Measurements from ENCODE around the gene IP6K3.

The IP6K3 gene, protein sequence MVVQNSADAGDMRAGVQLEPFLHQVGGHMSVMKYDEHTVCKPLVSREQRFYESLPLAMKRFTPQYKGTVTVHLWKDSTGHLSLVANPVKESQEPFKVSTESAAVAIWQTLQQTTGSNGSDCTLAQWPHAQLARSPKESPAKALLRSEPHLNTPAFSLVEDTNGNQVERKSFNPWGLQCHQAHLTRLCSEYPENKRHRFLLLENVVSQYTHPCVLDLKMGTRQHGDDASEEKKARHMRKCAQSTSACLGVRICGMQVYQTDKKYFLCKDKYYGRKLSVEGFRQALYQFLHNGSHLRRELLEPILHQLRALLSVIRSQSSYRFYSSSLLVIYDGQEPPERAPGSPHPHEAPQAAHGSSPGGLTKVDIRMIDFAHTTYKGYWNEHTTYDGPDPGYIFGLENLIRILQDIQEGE

DNA sequence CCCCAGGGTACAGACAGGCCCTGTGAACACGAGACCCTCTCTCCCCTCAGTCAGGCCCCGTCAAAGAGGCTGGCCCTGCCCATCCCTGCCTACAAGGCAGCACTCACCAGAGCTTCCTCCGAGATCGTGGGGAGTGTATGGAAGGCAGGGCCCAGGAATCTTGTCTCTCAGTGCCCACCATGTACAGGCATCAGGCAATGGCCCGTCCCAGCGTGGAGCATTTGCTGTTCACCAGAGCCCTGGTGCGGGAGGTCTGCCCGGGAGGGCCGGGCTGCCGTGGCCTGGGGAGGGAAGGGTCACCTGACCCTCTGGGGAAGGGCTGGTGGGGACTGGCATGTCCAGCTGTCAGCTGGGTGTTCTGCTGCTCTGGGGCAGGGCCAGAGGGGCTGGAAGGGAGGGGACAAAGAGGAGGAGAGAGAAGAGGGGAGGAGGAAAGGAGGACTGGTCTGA, at the start of gene IP6K3:
IP6K3 (minus strand) TSS at position 255 of the 450 bp plus-strand sequence. CDS start 11,429 bp downstream, outside the sequence.
- DNase-seq: no peak

DNA sequence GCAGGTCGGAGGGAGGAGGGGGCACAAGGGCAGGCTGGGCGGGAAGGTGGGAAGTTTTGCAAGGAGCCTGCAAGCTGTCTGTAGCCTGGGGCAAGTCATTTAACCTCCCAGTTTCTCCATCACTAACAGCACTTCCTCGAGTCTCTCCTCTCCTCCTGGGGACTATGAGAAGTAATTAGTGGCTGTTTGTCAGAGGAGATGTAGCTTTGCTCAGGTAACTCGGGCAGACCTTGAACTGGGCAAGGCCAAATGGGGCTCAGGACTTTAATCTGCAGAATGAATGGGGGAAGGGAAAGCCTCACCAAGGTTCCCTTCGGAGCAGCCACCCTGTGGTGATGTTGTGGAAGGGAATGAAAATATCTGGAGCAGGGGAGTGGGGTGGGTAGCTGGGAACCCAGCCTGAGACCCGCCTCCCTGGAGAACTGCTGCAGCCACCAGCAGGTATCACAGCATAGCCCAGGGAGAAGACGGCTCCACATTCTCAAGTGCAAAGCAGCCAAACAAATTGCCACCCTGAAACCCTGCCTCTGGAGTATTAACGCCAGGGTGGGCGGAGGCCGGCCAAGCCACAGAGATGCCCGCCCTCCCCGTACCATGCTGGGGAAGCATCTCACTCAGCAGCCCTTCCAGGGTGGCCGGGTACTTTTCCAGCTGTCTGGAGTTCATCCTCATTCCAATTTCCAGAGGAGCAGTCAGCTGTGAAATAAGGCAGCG, 48.4 kb upstream of the IP6K3 start:
- no peak for DNase-seq

DNA sequence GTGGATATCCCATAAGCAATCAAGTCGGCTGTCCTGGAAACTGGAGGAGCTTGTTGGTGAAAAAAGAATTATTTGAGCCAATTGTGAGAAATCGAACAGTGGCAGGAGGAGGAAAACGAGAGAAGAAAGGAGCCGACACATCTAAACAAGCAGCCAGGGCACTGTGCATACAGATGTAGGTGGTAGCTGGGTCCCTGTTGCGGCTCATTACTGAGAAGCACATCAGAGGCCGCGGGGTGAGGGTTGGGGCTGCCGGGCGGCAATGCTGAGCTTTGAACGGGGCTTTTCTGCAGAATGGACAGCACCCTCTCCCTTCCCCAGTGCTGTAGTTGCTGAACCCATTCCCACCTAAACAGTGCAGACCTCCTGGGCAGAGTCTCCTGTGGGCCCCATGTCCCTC, 46.3 kb upstream of the IP6K3 start:
- DNase-seq: no peak

DNA sequence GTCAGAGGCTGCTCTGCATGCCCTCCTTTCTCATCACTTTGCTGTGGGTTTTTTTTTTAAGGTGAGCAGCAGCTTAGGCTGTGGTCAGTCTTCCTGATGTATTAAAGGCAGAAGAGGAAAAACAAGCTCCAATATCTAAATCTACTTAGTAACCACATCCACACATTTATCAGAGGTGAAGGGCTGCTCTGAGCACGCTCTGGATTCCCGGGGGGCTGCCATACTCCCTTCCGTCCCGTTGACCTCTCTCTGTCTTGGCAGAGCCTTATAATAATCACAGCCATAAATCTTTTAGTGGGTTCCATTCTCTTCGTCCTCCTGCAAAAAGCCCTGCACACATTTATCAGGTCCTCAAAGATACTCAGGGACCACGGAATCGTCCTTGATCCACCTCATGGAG, 44.9 kb upstream of the IP6K3 start:
- no peak for DNase-seq

DNA sequence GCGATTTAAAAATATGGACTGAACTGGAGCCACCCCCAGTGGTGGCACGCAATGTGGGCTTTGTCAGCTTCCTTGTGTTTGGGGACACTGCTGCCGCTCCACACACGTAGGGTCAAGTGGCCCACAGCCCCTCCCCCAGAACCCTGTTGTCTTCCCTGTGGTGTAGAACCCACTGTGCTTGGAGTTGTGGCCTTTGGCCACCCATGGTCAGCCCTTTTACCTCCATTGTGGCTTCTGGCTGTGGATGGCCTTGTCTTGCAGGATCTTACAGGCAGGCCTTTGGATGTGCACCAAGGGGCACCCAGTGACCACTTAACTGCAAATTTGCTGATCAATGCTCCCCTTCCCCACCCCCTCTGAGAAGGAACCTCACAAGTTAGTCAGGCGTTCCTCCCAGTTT, 44.2 kb upstream of the IP6K3 start:
- DNase-seq: no peak

- DNase-seq: no peak
Observed at GRCh38 chr6:33790379-33790778, 43.7 kb upstream of the IP6K3 start.

DNA sequence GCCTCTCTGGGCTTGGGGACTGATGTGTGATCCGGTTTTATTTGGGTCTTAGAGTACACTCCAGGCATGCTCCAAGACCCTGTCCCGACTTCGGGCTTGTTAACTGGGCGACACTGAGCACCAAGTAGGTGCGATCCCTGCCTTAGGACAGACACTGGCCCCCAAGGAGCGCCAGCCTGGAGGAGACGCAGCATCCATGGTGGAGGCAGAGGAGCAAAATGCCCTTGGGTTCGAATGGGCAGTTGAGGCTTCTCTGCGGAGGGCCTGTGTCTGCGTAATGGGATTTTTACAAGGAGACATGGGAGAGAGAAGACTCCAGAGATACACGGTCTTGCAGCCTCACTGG, 42.8 kb upstream of the IP6K3 start:
- DNase-seq: no peak

DNA sequence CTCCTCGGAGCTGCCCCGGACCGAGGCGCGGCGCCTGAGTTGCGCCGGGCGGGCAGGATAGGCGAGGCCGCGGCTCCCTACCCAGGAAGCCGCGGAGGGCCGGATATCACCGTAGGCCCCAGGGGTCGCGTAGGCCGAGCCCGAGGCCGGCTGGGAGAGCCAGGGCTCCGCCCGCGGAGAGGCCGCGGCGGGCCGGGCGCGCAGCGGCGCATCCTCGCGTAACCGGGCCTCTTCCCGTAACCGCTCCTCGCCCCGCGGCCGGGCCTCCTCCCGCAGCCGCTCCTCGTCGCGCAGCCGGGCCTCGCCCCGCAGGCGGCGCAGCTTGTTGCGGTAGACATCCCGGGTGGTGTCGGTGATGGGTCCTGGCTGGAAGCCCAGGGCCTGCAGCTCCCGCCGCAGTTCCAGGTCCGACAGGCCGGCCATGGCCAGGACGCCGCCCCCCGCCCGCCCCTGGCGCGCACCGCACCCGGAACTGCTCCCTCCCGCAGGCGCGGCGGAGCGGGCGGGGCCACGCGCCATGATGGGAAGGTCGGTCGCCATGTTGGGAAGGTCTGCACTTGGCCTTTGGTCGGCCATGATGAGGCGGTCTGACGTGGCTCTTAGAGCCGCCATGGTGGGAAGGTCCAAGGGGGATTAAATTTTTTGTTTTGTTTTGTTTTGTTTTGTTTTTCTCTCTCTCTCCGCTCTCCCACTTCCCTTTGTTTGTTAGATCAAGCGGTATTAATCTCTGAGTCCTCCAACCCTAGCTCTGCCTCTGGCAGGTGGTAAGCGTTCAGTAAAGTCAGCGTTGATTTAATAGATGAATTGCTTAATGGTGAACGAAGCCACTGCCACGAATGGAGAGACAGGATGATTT, 42.2 kb upstream of the IP6K3 start, which contains the start of gene LEMD2:
LEMD2 (minus strand) TSS at position 437 of the 856 bp plus-strand sequence; CDS start at position 423, 14 bp downstream.
- peak; percentile 53 for DNase-seq

- DNase-seq: no peak
Observed at GRCh38 chr6:33787954-33788693, 41.4 kb upstream of the IP6K3 start.

DNA sequence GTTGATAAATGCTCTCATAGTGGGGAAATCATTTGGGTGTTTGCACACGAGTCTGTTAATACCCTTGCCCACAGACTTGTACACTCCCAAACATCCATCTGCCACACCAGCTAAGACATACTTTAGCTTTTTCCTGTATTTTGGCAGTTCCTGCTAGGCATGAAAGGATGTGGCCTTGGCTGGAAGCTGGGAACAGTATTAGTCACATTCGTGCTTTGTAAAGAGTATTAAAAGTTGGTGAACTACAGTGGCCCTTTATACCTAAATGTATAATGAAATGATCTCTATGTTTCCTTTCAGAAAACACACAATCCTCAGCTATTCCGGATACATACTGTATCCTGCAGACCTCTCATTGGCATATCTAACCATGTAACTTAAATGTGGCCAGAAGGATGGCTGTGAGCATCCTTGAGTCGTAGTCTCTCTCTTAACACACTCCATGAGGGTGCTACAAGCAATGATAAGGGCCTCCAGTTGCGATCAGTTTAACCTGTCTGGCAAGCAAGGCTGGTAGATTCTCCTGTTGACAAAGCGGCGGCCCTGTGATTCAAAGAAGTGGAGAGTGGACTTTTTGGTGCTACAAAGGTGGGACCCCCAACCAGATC, 40.7 kb upstream of the IP6K3 start:
- no peak for DNase-seq

DNA sequence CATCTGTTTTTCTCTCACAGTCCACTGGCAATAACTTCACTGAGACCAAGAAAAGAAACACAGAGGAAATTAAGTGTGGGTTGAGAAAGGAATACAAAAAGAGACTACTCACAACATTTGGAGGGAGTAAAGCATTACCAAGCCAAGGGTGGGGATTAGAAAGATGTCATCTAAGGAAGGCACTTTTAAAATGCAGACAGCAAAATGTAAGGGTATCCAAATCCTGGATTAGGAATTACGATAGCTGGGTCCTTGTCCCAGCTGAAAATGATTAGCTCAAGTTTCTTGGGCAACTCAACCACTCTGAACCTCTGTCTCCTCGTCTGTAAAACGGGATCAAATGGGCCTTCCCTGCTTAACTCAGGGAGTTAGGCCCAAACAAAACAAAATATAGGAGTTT, 40.0 kb upstream of the IP6K3 start:
- DNase-seq: no peak

DNA sequence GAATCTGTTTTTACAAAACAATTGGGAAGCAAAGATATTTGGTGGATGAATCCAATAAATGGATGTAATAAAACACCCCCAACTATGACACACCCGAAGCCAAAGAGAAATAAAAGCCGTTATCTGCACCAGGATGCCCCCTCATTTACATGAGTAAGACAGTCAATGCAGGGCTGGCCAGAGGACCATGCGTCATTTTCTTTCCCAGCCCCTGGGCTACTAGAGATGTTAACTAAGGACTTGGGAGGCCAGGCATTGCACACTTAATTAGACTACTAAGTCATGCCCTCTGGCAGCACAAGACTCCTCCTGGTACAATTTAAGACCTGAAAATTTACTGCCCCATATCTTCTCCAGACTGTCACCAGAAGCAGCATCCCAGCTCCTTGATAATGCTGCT, 39.1 kb upstream of the IP6K3 start:
- no peak for DNase-seq

DNA sequence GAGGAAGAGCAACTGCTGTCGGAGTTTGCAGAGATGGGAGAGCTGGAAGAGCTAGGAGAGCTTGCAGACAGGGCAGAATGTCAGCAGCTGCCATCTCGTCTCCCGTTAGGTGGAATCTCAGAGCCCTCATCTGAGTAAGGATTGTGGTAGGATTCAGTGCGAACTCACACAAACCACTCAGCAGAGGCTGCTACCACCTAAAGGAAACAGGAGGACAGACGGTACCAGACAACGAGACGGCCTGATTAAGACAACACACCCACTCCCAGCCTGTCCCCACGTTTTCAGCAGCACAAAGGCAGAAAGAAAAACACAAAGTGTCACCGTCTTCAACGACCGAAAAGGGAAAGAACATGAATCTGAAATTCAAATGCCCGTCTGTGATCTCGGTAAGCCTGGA, 38.1 kb upstream of the IP6K3 start:
- DNase-seq: no peak

DNA sequence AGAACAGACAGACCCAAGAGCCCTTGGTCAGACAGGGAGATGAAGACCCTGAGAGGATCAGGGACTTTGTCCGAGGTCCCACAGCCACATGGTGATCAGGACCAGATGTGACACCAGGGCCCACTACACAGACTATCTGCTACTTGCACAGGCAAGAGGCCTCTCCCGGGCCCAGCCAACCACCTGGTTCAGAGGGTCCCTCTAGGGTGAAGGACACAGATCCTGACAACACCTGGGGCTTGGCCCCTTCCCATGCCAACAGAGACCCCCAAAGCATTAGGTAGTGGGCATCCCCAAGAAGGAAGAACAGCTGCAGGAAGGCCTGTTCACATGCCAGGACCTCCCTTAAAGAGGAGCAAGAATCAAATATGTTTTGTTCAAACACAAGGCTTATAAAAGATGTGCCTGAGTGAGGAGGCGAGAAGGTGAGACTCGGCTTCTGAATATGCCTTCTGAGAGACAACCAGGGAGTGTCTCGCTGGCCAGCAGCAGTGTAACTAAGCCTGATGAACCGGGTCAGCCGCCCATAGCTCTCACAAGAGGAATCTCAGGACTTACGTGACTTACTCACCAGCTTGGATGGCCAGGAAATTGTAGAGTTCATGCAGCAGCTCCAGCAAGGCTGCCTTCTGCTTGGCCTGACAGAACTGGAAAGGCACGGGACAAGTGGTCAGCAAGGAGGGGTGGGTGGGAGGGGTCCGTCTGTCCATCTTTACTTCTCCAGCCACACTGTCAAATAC, 37.2 kb upstream of the IP6K3 start:
- DNase-seq: no peak

GRCh38 chr6:33782561-33782960, 35.9 kb upstream of the IP6K3 start:
- DNase-seq: no peak

DNA sequence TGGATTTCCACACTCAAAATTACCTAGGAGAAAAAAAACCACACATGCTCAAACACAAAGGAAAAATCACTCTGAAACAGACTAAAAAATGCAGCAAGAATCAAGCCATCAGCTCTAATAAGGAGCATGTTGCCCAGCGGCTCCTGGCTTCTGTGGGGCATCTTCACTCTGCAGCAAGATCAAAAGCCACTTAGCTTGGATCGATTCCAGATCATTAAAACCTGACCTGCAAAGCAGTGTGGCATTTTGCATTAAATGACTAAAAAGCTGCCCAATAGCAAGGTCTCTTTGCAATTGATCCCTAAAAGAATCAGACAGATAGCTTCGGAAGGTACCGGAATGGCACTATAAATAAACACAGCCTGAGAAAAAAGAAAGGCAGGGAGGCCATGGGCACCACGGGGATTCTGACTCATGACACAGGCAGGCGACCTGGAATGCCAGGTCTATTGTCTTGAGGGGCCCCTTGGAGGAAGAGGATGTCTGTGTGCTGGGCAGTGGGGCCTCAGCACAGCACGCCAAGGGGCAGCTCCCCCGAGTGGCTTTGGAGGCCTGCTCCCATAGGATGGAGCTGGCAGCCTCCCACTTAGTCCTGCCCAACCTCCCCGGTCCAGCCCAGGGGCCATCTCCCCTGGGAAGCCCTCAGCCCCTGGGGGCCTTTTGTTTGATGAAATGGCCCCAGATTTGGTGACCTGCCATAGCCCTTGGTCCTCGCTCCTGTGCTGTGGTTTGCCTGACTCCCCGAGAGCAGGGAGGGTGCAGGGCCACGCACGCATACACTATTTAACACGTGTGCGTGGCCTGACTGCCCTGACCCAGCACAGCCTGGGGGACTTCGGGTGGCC, 34.6 kb upstream of the IP6K3 start:
- no peak for DNase-seq

DNA sequence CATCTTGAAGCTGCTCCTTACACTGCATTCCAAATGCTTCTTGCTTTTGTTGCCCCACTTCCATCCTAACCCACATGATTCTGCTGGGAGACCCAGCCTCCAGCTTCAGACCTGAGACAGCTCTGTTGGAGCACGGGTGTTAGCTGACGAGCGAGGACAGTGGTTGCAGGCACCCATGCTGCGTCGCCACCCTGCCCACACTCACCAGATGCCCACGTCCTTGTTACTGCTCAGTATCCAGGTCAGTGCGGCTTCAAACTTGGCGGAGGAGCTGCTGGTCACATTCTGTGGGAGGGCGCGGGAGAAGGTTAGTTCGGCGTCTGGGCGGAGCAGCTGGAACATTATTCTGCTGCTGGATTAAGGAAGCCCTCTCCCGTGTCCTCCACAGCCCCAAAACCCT, 33.2 kb upstream of the IP6K3 start:
- DNase-seq: no peak

DNA sequence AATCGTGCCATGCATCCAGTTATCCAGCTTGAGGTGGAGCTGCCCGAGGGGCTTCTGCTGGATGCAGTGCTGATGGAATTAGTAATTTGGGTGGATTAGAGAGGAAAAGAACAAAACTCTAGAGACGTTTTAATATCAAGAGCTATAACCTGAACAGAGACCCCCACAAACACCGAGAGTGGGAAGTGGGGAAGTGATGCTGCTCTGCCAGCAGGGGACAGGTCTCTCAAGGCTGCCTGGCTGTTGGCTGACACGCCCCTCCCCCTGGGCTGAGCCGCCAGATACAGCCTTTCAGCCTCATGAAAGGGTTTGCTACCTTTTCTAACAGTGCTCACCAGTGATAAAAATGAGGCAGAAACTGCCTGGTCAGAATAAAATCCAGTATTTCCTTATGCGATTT, 32.6 kb upstream of the IP6K3 start:
- DNase-seq: no peak

DNA sequence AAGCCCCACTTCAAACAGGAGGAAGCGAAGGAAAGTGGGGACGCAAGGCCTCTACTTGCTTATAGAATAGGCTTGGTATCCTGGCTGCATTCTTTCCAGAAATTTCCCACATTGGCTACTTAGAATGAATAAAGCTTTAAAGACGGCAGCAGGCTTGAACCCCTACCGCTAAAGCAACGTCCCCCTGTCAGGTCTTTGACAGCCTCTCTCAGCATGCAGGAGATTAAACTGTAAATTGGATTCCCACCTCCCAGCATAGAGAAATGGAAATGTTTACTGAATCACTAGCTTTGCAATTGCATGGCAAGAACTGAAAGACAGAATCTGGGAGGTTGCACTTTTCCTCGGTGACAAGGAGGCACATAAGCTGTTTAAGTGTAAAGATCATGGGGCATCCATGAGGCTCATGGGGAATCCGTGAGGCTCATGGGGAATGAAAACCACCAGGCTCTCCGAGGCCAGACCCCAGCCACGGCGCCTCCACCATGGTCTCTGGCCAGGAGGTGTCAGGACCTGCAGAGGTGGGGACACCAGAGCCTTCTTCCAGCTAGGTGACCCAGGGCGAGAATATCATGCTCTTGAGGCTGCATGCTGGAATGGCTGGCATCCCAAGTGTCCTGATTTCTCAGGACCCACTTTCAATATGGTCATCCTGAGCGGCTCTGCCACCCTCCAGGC, 31.9 kb upstream of the IP6K3 start:
- DNase-seq: no peak

Data from NCI-H2107 (cell line).